Left ventricle myocardium superior (tissue), 1 donor: ENCODE measurements around the gene MYL6B. TPM values are rescaled to one million over a fixed set of nuclear protein-coding genes. Genes with fewer than 3 reads are reported as not detected.
"Not testable (repeated sequence)": the region's sequence is repeated elsewhere in the genome, so short reads cannot be mapped to it uniquely, and the experiment has no call there.

Source experiments
- ATAC-seq: fragments of 200-7000 bp; cut with Tn5 transposase; one replicate; pipeline ENCODE4 v1.9.1; 2020; ENCODE audit warnings: mild to moderate bottlenecking, moderate library complexity
- DNase-seq: peaks from one replicate; pipeline ENCODE4 v3.0.0-alpha.2; 2020
- intact Hi-C: fragments of 100-400 bp; cut with micrococcal nuclease; formaldehyde crosslinking; loops from one replicate; pipeline ENCODE4 v1.11.0; 2022
- total RNA-seq: library from RNA; stranded (reverse); fragmentation: NEBNext Ultra II Directional; extraction: Animal tissue kit (Norgen Biotek cat#: 25700); gene quantifications from one replicate; pipeline ENCODE4 v1.2.1, GENCODE V29; 2021
- donor health status: DM: no; HTN: yes; CAD: no; lungs with severe emphysema.

The MYL6B gene
- total RNA-seq, 1 donor from 2014 or later, result 41.4 TPM

- DNase-seq, result no peak
- intact Hi-C loops, result no loop called here
- no peak for ATAC-seq
Measured at GRCh38 chr12:56145217-56145616, 7.2 kb upstream of the MYL6B start.

GRCh38 chr12:56146492-56147460 is 5.6 kb upstream of the MYL6B start:
- intact Hi-C loops, result no loop called here
- no peak for DNase-seq

GRCh38 chr12:56150563-56150962 is 1.8 kb upstream of the MYL6B start:
- ATAC-seq (no peak), DNase-seq (no peak)
- intact Hi-C loops, result no loop called here

More at GRCh38 chr12:56146492-56147460, 5.6 kb upstream of the MYL6B start:
- peak; percentile 5 for ATAC-seq

- intact Hi-C loops, result no loop called here
- DNase-seq (peak; percentile 49), ATAC-seq (peak; percentile 36)
Measured at GRCh38 chr12:56151672-56152131, 685 bp upstream of the MYL6B start.

- ATAC-seq, result no peak
- intact Hi-C loops, result no loop called here
- DNase-seq, result no peak
Measured at GRCh38 chr12:56152756-56153677, 630 bp downstream of the MYL6B start.

- intact Hi-C loops, result no loop called here
- ATAC-seq (no peak), DNase-seq (no peak)
Measured at GRCh38 chr12:56153678-56154065, 1.3 kb downstream of the MYL6B start.

- ATAC-seq, result no peak
- no peak for DNase-seq
Measured at GRCh38 chr12:56154246-56154771, 1.9 kb downstream of the MYL6B start.

GRCh38 chr12:56154818-56155217 is 2.4 kb downstream of the MYL6B start:
- DNase-seq (no peak), ATAC-seq (no peak)
- intact Hi-C loops, result no loop called here

More at GRCh38 chr12:56154246-56154771, 1.9 kb downstream of the MYL6B start:
- intact Hi-C loops, result no loop called here

GRCh38 chr12:56155256-56155845 is 3.0 kb downstream of the MYL6B start:
- ATAC-seq (no peak), DNase-seq (no peak)
- intact Hi-C loops, result no loop called here

GRCh38 chr12:56156464-56157200 is 4.2 kb downstream of the MYL6B start:
- DNase-seq, intact Hi-C loops, ATAC-seq: not testable (repeated sequence)

GRCh38 chr12:56157201-56158028 is 5.0 kb downstream of the MYL6B start:
- peak; percentile 55 for ATAC-seq
- peak; percentile 78 for DNase-seq
- intact Hi-C loops, result no loop called here

- intact Hi-C loops, result no loop called here
- ATAC-seq, result peak; percentile 90
- peak; percentile 92 for DNase-seq
Measured at GRCh38 chr12:56158029-56158925, 5.9 kb downstream of the MYL6B start, which contains the start of gene MYL6. MYL6 (plus strand) TSS chr12:56158359; CDS start chr12:56158402, 43 bp downstream.

- DNase-seq (peak; percentile 86), ATAC-seq (peak; percentile 78)
- intact Hi-C loops, result no loop called here
Measured at GRCh38 chr12:56158926-56159461, 6.6 kb downstream of the MYL6B start.

- DNase-seq (no peak), ATAC-seq (no peak)
- intact Hi-C loops, result no loop called here
Measured at GRCh38 chr12:56159482-56160192, 7.2 kb downstream of the MYL6B start.

GRCh38 chr12:56160193-56160763 is 7.9 kb downstream of the MYL6B start:
- intact Hi-C loops, result no loop called here

More at GRCh38 chr12:56160193-56160763, 7.9 kb downstream of the MYL6B start:
- DNase-seq (peak; percentile 43), ATAC-seq (no peak)
